Common myeloid progenitor, CD34-positive (primary cell): ENCODE results near the gene R3HDM1.

Experiments
- CTCF ChIA-PET: fragments of 350-600 bp; sonication (Branson Sonifier 250); formaldehyde crosslinking; loops from one replicate; lab custom pipeline; 2021; ENCODE audit warnings: antibody characterized with exemption; lab: Charles Lee
- POLR2A ChIA-PET: fragments of 350-600 bp; sonication (Branson Sonifier 250); formaldehyde crosslinking; loops from one replicate; lab custom pipeline; 2021; ENCODE audit warnings: antibody characterized with exemption; lab: Charles Lee
- DNase-seq, 3 donors: peaks; one replicate each; pipeline versions ENCODE4 v3.0.0 to v3.0.0-alpha.2; 2013
- H3K27ac ChIP-seq, 2 experiments: 1 replicate in 1 of 2; 2 replicates in 1 of 2; pipeline ENCODE4 v1.7.0; 2013; ENCODE audit warnings: inconsistent platforms in 2 of 2, low read length in 2 of 2, mild to moderate bottlenecking in 2 of 2, low read depth in 1 of 2, moderate library complexity in 1 of 2; ENCODE audit not compliant: severe bottlenecking in 2 of 2, insufficient read depth in 1 of 2, poor library complexity in 1 of 2
- H3K27me3 ChIP-seq, 5 experiments: replicated peaks in 2 of 5; 1 replicate in 3 of 5; 2 replicates in 2 of 5; pipeline versions ENCODE4 v1.6.1 to v1.7.0; 2013; ENCODE audit warnings: low read length in 4 of 5, mild to moderate bottlenecking in 2 of 5, moderate library complexity in 2 of 5, inconsistent platforms in 1 of 5; ENCODE audit not compliant: insufficient read depth in 5 of 5, control insufficient read depth in 4 of 5
- H3K36me3 ChIP-seq, 4 experiments: 1 replicate in 2 of 4; 2 replicates in 2 of 4; pipeline versions ENCODE4 v1.6.1 to v1.7.0; 2013; ENCODE audit warnings: low read length in 3 of 4, control low read depth in 1 of 4, mild to moderate bottlenecking in 1 of 4; ENCODE audit not compliant: control insufficient read depth in 4 of 4, insufficient read depth in 4 of 4
- H3K4me1 ChIP-seq, 4 experiments: 1 replicate in 3 of 4; 2 replicates in 1 of 4; pipeline versions ENCODE4 v1.6.1 to v1.7.1; 2013; ENCODE audit warnings: low read length in 3 of 4, mild to moderate bottlenecking in 3 of 4, control low read depth in 1 of 4, inconsistent platforms in 1 of 4, moderate library complexity in 1 of 4; ENCODE audit not compliant: control insufficient read depth in 4 of 4, insufficient read depth in 4 of 4; ENCODE audit errors: control extremely low read depth in 1 of 4
- H3K4me3 ChIP-seq, 7 experiments: 1 replicate in 4 of 7; 2 replicates in 3 of 7; pipeline versions ENCODE4 v1.5.1 to v1.7.0; 2013; ENCODE audit warnings: mild to moderate bottlenecking in 7 of 7, low read length in 6 of 7, moderate library complexity in 6 of 7, inconsistent platforms in 2 of 7, low read depth in 2 of 7, control low read depth in 1 of 7; ENCODE audit not compliant: insufficient read depth in 4 of 7, control insufficient read depth in 1 of 7; ENCODE audit errors: extremely low read depth in 1 of 7
- H3K9me3 ChIP-seq, 5 experiments: 1 replicate in 4 of 5; 2 replicates in 1 of 5; pipeline versions ENCODE4 v1.6.1 to v1.7.1; 2013; ENCODE audit warnings: low read length in 4 of 5, mild to moderate bottlenecking in 2 of 5, inconsistent platforms in 1 of 5, low read depth in 1 of 5, moderate library complexity in 1 of 5; ENCODE audit not compliant: control insufficient read depth in 4 of 5, insufficient read depth in 2 of 5; ENCODE audit errors: control extremely low read depth in 1 of 5
- WGBS: methylation state at CpG from one replicate; pipeline ENCODE4 v1.1.5; 2013; ENCODE audit not compliant: insufficient coverage; 5-methylcytosine and 5-hydroxymethylcytosine counted together

Gene R3HDM1

GRCh38 chr2:135756692-135757091 lies 225.4 kb downstream of the R3HDM1 start:
- Histone ChIP-seq H3K4me1 (no peaks in the 10 kb centered on the region), H3K27me3 (no peaks in the 10 kb centered on the region), H3K36me3 (peaks cover 49 to 84% (median 63%) of the 10 kb centered on the region in 4 experiments), H3K9me3 (peaks cover 5 to 26% (median 16%) of the 10 kb centered on the region in 5 experiments), H3K27ac (no peak overlapping the region), H3K4me3 (no peak overlapping the region)
- POLR2A ChIA-PET, result no interaction called here
- peak in 1 of 3 donors; percentile 27 for DNase-seq
- 100% methylated on average over 1 of the region's 1 CpG for WGBS
- CTCF ChIA-PET, result interaction anchor here (4.1 kb wide), 1 partner anchor 11 kb away, joined by 15 read pairs; no protein-coding TSS in a partner anchor

DNA sequence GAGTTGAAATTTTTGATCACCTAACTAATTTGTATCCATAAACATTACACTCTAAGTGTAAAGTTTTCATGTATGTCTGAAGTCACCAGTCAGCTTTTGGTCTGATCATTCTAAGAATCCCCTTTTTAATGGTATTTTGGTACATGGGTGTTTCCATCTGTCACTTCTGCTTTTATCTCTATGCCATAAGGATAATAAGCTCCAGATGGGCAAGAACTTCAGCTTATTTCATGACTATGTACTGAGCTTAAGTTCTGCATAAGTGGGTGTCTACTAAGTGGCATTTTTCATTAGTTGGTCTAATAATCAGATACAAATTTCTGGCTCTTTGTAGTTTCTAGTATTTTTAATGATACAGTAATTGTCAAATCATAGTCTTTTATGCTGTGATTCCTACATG lies 230.7 kb downstream of the R3HDM1 start:
- peaks cover under 1 to 8% (median 6%) of the 10 kb centered on the region in 5 experiments for H3K9me3 ChIP-seq
- H3K4me1 ChIP-seq, result no peaks in the 10 kb centered on the region
- DNase-seq, result peak in 2 of 3 donors; percentile 33 to 41
- H3K27me3 ChIP-seq, result no peaks in the 10 kb centered on the region
- POLR2A ChIA-PET, result no interaction called here
- no peak overlapping the region for H3K4me3 ChIP-seq
- H3K36me3 ChIP-seq, result peaks cover 30 to 85% (median 48%) of the 10 kb centered on the region in 4 experiments
- H3K27ac ChIP-seq, result no peak overlapping the region
- CTCF ChIA-PET, result interaction anchor here (1.0 kb wide), 1 partner anchor 35 kb away, joined by 3 read pairs; no protein-coding TSS in a partner anchor

GRCh38 chr2:135762530-135762929 lies 231.2 kb downstream of the R3HDM1 start:
- peaks cover 33 to 84% (median 49%) of the 10 kb centered on the region in 4 experiments for H3K36me3 ChIP-seq
- POLR2A ChIA-PET, result no interaction called here

DNA sequence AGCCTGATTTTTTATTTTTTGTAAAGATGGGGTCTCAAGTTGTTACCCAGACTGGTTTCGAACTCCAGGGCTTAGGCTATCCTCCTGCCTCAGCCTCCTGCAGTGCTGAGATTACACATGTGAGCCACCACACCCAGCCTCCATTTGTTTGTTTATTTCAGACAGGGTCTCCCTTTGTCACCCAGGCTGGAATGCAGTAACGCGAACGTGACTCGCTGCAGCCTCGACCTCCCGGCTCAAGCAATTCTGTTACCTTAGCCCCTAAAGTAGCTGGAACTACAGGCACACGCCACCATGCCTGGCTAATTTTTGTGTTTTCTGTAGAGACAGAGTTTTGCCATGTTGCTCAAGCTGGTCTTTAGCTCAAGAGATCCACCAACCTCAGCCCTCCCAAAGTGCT lies 237.6 kb downstream of the R3HDM1 start:
- DNase-seq, result no peak
- Histone ChIP-seq H3K27ac (no peak overlapping the region), H3K27me3 (no peaks in the 10 kb centered on the region), H3K4me3 (no peak overlapping the region), H3K4me1 (peaks cover 0 to 1% (median 0%) of the 10 kb centered on the region in 4 experiments), H3K9me3 (no peaks in the 10 kb centered on the region), H3K36me3 (peaks cover 37 to 84% (median 50%) of the 10 kb centered on the region in 4 experiments)
- WGBS, result 96% methylated on average over 8 of the region's 8 CpGs
- ChIA-PET POLR2A (no interaction called here), CTCF (interaction anchor here (2.1 kb wide), 1 partner anchor 29 kb away, joined by 6 read pairs; no protein-coding TSS in a partner anchor)

More at GRCh38 chr2:135762530-135762929, 231.2 kb downstream of the R3HDM1 start:
- WGBS, result no CpG with 5 or more reads among the region's 1 CpG
- Histone ChIP-seq H3K27ac (no peak overlapping the region), H3K9me3 (peaks cover 0 to 3% (median 3%) of the 10 kb centered on the region in 5 experiments), H3K4me1 (no peaks in the 10 kb centered on the region), H3K27me3 (no peaks in the 10 kb centered on the region), H3K4me3 (no peak overlapping the region)
- CTCF ChIA-PET, result interaction anchor here (1.0 kb wide), 2 partner anchors 19 to 34 kb away, joined by 3 read pairs; no protein-coding TSS in a partner anchor
- DNase-seq, result no peak

DNA sequence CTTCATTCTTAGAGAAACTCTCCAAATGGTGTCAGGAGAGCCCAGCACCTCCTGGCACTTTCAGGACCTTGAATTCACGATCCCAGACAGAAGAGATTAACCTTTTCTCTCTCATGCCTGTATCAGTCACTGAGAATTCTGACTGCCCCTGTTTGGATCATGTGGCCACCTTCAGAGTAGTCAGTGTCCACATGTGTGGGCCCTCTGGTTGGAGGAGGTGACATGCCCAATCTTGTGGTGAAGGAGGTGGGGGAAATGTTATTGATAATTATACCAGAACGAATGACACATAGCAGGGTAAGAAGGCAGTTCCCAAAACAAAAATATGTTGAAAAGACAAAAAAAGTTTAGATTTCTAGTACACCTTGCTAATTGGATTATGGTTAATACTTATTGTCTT lies 242.0 kb downstream of the R3HDM1 start:
- POLR2A ChIA-PET, result no interaction called here
- no peak for DNase-seq
- H3K27me3 ChIP-seq, result no peaks in the 10 kb centered on the region
- 91% methylated on average over 1 of the region's 2 CpGs for WGBS
- CTCF ChIA-PET, result interaction anchor here (1.0 to 2.4 kb wide), 6 partner anchors 8 to 24 kb away, joined by 3 to 8 read pairs (median 4); no protein-coding TSS in a partner anchor
- no peaks in the 10 kb centered on the region for H3K9me3 ChIP-seq
- peaks cover 39 to 86% (median 53%) of the 10 kb centered on the region in 4 experiments for H3K36me3 ChIP-seq
- no peak overlapping the region for H3K27ac ChIP-seq
- no peak overlapping the region for H3K4me3 ChIP-seq
- peaks cover 0 to 1% (median 0%) of the 10 kb centered on the region in 4 experiments for H3K4me1 ChIP-seq

GRCh38 chr2:135773917-135774316 lies 242.6 kb downstream of the R3HDM1 start:
- H3K36me3 ChIP-seq, result peaks cover 40 to 86% (median 56%) of the 10 kb centered on the region in 4 experiments
- H3K27ac ChIP-seq, result no peak overlapping the region
- H3K4me1 ChIP-seq, result peaks cover 0 to 1% (median 0%) of the 10 kb centered on the region in 4 experiments
- ChIA-PET POLR2A (no interaction called here), CTCF (interaction anchor here (1.0 to 2.4 kb wide), 4 partner anchors 10 to 23 kb away, joined by 3 to 8 read pairs (median 4); no protein-coding TSS in a partner anchor)
- DNase-seq, result peak in 2 of 3 donors; percentile 40 to 53
- H3K9me3 ChIP-seq, result no peaks in the 10 kb centered on the region
- no peaks in the 10 kb centered on the region for H3K27me3 ChIP-seq
- H3K4me3 ChIP-seq, result no peak overlapping the region
